OCI-LY3 (cell line): ENCODE measurements around the gene IBTK.

Source experiments
- EZH2phosphoT487 ChIP-seq: fragments of 200-600 bp; shearing (Covaris generic); IDR thresholded peaks from 2 replicates; pipeline ENCODE4 v1.6.1; 2018; ENCODE audit warnings: antibody characterized with exemption, mixed run types, low read depth
- TF ChIP-seq, protein P1 (sequence below): fragments of 200-600, 300-600 bp; sonication (generic); IDR thresholded peaks from 2 replicates; pipeline ENCODE4 v1.5.1; 2014; ENCODE audit warnings: antibody characterized with exemption, low read length, low read depth

DNA sequence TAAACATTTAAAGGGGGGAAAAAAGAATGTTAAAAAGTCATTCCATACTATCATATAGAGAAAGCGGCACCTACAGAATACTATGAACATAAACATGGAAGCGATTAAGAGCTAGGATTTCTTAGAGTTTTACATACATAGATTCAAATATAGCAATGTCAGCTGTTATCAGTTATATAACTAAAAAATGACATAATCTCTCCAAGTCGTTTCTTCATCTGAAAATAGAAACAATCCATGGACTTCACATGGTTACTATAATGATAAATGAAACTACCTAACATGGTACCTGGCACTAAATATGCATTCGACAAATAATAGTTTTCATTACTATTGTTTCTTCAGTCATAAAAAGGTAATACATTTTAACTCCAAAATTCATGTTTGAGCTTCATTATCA, 3.7 kb downstream of the IBTK start:
- TF ChIP-seq, protein P1, sequence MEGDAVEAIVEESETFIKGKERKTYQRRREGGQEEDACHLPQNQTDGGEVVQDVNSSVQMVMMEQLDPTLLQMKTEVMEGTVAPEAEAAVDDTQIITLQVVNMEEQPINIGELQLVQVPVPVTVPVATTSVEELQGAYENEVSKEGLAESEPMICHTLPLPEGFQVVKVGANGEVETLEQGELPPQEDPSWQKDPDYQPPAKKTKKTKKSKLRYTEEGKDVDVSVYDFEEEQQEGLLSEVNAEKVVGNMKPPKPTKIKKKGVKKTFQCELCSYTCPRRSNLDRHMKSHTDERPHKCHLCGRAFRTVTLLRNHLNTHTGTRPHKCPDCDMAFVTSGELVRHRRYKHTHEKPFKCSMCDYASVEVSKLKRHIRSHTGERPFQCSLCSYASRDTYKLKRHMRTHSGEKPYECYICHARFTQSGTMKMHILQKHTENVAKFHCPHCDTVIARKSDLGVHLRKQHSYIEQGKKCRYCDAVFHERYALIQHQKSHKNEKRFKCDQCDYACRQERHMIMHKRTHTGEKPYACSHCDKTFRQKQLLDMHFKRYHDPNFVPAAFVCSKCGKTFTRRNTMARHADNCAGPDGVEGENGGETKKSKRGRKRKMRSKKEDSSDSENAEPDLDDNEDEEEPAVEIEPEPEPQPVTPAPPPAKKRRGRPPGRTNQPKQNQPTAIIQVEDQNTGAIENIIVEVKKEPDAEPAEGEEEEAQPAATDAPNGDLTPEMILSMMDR: no peak
- no peak for TF ChIP-seq EZH2phosphoT487
